OCI-LY3 (cell line): Measurements from ENCODE around the gene CLEC2B.

Source experiments
- CTCF ChIP-seq: fragments of 200-600, 300-600 bp; sonication (generic); IDR thresholded peaks from 2 replicates; pipeline ENCODE4 v1.5.1; 2014; ENCODE audit warnings: antibody characterized with exemption, low read length, low read depth
- EZH2phosphoT487 ChIP-seq: fragments of 200-600 bp; shearing (Covaris generic); IDR thresholded peaks from 2 replicates; pipeline ENCODE4 v1.6.1; 2018; ENCODE audit warnings: antibody characterized with exemption, mixed run types, low read depth

- TF ChIP-seq CTCF (no peak), EZH2phosphoT487 (no peak)
Measured at GRCh38 chr12:9883175-9883574, 14.0 kb upstream of the CLEC2B start.
